Measurements from ENCODE around the gene MYBPC2.
"Not testable (repeated sequence)": the region's sequence is repeated elsewhere in the genome, so short reads cannot be mapped to it uniquely, and the experiment has no call there.

The MYBPC2 gene

GRCh38 chr19:50437862-50438449 lies 5.3 kb downstream of the MYBPC2 start:
- H2BK5ac ChIP-seq (ENCODE audit: low read depth, low read length, poor library complexity), result no peak overlapping the region
- no peak overlapping the region for H2AFZ ChIP-seq (ENCODE audit: insufficient read depth, low read length, poor library complexity)
- no peak for DNase-seq
- H3K36me3 ChIP-seq (ENCODE audit: control insufficient read depth in 1 of 2, insufficient read depth in 2 of 2, low read length in 2 of 2), result no peaks in the 10 kb centered on the region
- no peak overlapping the region for H4K8ac ChIP-seq (ENCODE audit: low read depth, low read length)
- H4K12ac ChIP-seq (ENCODE audit: low read depth, low read length), result no peak overlapping the region
- H3K27me3 ChIP-seq (ENCODE audit: insufficient read depth, low read length), result no peaks in the 10 kb centered on the region
- no peaks in the 10 kb centered on the region for H3K79me2 ChIP-seq (ENCODE audit: control insufficient read depth, insufficient read depth, low read length, poor library complexity)
- no peaks in the 10 kb centered on the region for H3K9me3 ChIP-seq (ENCODE audit: insufficient read depth, low read depth, low read length)
- H3K4me3 ChIP-seq (ENCODE audit: low read depth, low read length), result no peak overlapping the region
- H4K91ac ChIP-seq (ENCODE audit: low read depth, low read length), result no peak overlapping the region
- H3K79me1 ChIP-seq (ENCODE audit: low read length), result no peaks in the 10 kb centered on the region
- H3K4me1 ChIP-seq (ENCODE audit: control insufficient read depth in 1 of 2, insufficient read depth in 2 of 2, low read length in 2 of 2), result no peaks in the 10 kb centered on the region
- no peak overlapping the region for H3K14ac ChIP-seq (ENCODE audit: low read length)
- H3K23ac ChIP-seq (ENCODE audit: low read length), result no peak overlapping the region
- H3K4me2 ChIP-seq (ENCODE audit: low read length), result no peak overlapping the region
- H3K4ac ChIP-seq (ENCODE audit: low read depth, low read length), result no peak overlapping the region
- no peak overlapping the region for H2AK5ac ChIP-seq (ENCODE audit: low read length)
- 100% methylated on average over 2 of the region's 5 CpGs for WGBS (ENCODE audit: extremely low coverage, insufficient coverage, insufficient read length)
- H3K27ac ChIP-seq (ENCODE audit: low read depth, low read length), result no peak overlapping the region
- H2BK12ac ChIP-seq (ENCODE audit: low read length), result no peak overlapping the region
- no peak overlapping the region for H3K18ac ChIP-seq (ENCODE audit: low read length)
- no peak overlapping the region for H3K9ac ChIP-seq (ENCODE audit: low read length)
- H2BK120ac ChIP-seq (ENCODE audit: insufficient read depth, low read length, poor library complexity), result no peak overlapping the region

GRCh38 chr19:50439130-50439529 lies 6.4 kb downstream of the MYBPC2 start:
- H3K4me2 ChIP-seq (ENCODE audit: low read length), result not testable (repeated sequence)

GRCh38 chr19:50444059-50444458 lies 11.4 kb downstream of the MYBPC2 start:
- Histone ChIP-seq H2BK5ac (ENCODE audit: low read depth, low read length, poor library complexity) (no peak overlapping the region), H3K4me1 (ENCODE audit: control insufficient read depth in 1 of 2, insufficient read depth in 2 of 2, low read length in 2 of 2) (no peaks in the 10 kb centered on the region), H3K4ac (ENCODE audit: low read depth, low read length) (no peak overlapping the region), H2BK12ac (ENCODE audit: low read length) (no peak overlapping the region), H3K4me3 (ENCODE audit: low read depth, low read length) (no peak overlapping the region), H3K27me3 (ENCODE audit: insufficient read depth, low read length) (no peaks in the 10 kb centered on the region), H3K79me1 (ENCODE audit: low read length) (no peaks in the 10 kb centered on the region), H3K36me3 (ENCODE audit: control insufficient read depth in 1 of 2, insufficient read depth in 2 of 2, low read length in 2 of 2) (no peaks in the 10 kb centered on the region), H2BK120ac (ENCODE audit: insufficient read depth, low read length, poor library complexity) (no peak overlapping the region), H4K91ac (ENCODE audit: low read depth, low read length) (no peak overlapping the region), H3K9me3 (ENCODE audit: insufficient read depth, low read depth, low read length) (peaks cover 7% of the 10 kb centered on the region), H3K79me2 (ENCODE audit: control insufficient read depth, insufficient read depth, low read length, poor library complexity) (no peaks in the 10 kb centered on the region), H2AK5ac (ENCODE audit: low read length) (no peak overlapping the region), H4K8ac (ENCODE audit: low read depth, low read length) (no peak overlapping the region), H3K18ac (ENCODE audit: low read length) (no peak overlapping the region), H3K4me2 (ENCODE audit: low read length) (no peak overlapping the region), H3K23ac (ENCODE audit: low read length) (no peak overlapping the region), H3K14ac (ENCODE audit: low read length) (no peak overlapping the region), H2AFZ (ENCODE audit: insufficient read depth, low read length, poor library complexity) (no peak overlapping the region), H4K12ac (ENCODE audit: low read depth, low read length) (no peak overlapping the region), H3K9ac (ENCODE audit: low read length) (no peak overlapping the region), H3K27ac (ENCODE audit: low read depth, low read length) (no peak overlapping the region)
- no CpG with 5 or more reads among the region's 1 CpG for WGBS (ENCODE audit: extremely low coverage, insufficient coverage, insufficient read length)
- no peak for DNase-seq

More at GRCh38 chr19:50439130-50439529, 6.4 kb downstream of the MYBPC2 start:
- not testable (repeated sequence) for H3K27me3 ChIP-seq (ENCODE audit: insufficient read depth, low read length); H3K36me3 ChIP-seq (ENCODE audit: control insufficient read depth in 1 of 2, insufficient read depth in 2 of 2, low read length in 2 of 2); H3K9me3 ChIP-seq (ENCODE audit: insufficient read depth, low read depth, low read length); H3K4me1 ChIP-seq (ENCODE audit: control insufficient read depth in 1 of 2, insufficient read depth in 2 of 2, low read length in 2 of 2); H2BK120ac ChIP-seq (ENCODE audit: insufficient read depth, low read length, poor library complexity); H4K8ac ChIP-seq (ENCODE audit: low read depth, low read length); H4K91ac ChIP-seq (ENCODE audit: low read depth, low read length); H2BK5ac ChIP-seq (ENCODE audit: low read depth, low read length, poor library complexity); H3K14ac ChIP-seq (ENCODE audit: low read length); DNase-seq; H2BK12ac ChIP-seq (ENCODE audit: low read length); H3K23ac ChIP-seq (ENCODE audit: low read length); H3K79me1 ChIP-seq (ENCODE audit: low read length); H2AFZ ChIP-seq (ENCODE audit: insufficient read depth, low read length, poor library complexity); H3K27ac ChIP-seq (ENCODE audit: low read depth, low read length); H3K4ac ChIP-seq (ENCODE audit: low read depth, low read length); H4K12ac ChIP-seq (ENCODE audit: low read depth, low read length); H3K79me2 ChIP-seq (ENCODE audit: control insufficient read depth, insufficient read depth, low read length, poor library complexity); H2AK5ac ChIP-seq (ENCODE audit: low read length); H3K4me3 ChIP-seq (ENCODE audit: low read depth, low read length); H3K18ac ChIP-seq (ENCODE audit: low read length); H3K9ac ChIP-seq (ENCODE audit: low read length)
- 100% methylated on average over 1 of the region's 2 CpGs for WGBS (ENCODE audit: extremely low coverage, insufficient coverage, insufficient read length)

GRCh38 chr19:50447053-50447452 lies 14.4 kb downstream of the MYBPC2 start:
- Histone ChIP-seq H2AK5ac (ENCODE audit: low read length) (no peak overlapping the region), H3K79me2 (ENCODE audit: control insufficient read depth, insufficient read depth, low read length, poor library complexity) (no peaks in the 10 kb centered on the region), H3K36me3 (ENCODE audit: control insufficient read depth in 1 of 2, insufficient read depth in 2 of 2, low read length in 2 of 2) (no peaks in the 10 kb centered on the region), H3K4me1 (ENCODE audit: control insufficient read depth in 1 of 2, insufficient read depth in 2 of 2, low read length in 2 of 2) (no peaks in the 10 kb centered on the region), H3K18ac (ENCODE audit: low read length) (no peak overlapping the region), H2AFZ (ENCODE audit: insufficient read depth, low read length, poor library complexity) (no peak overlapping the region), H4K8ac (ENCODE audit: low read depth, low read length) (no peak overlapping the region), H3K27me3 (ENCODE audit: insufficient read depth, low read length) (no peaks in the 10 kb centered on the region), H3K23ac (ENCODE audit: low read length) (no peak overlapping the region), H4K91ac (ENCODE audit: low read depth, low read length) (no peak overlapping the region), H3K27ac (ENCODE audit: low read depth, low read length) (no peak overlapping the region), H3K79me1 (ENCODE audit: low read length) (no peaks in the 10 kb centered on the region), H2BK12ac (ENCODE audit: low read length) (no peak overlapping the region), H3K4ac (ENCODE audit: low read depth, low read length) (no peak overlapping the region), H3K4me2 (ENCODE audit: low read length) (no peak overlapping the region), H3K4me3 (ENCODE audit: low read depth, low read length) (no peak overlapping the region), H2BK5ac (ENCODE audit: low read depth, low read length, poor library complexity) (no peak overlapping the region), H4K12ac (ENCODE audit: low read depth, low read length) (no peak overlapping the region), H2BK120ac (ENCODE audit: insufficient read depth, low read length, poor library complexity) (no peak overlapping the region), H3K14ac (ENCODE audit: low read length) (no peak overlapping the region), H3K9ac (ENCODE audit: low read length) (no peak overlapping the region), H3K9me3 (ENCODE audit: insufficient read depth, low read depth, low read length) (peaks cover 9% of the 10 kb centered on the region)
- no peak for DNase-seq
- WGBS (ENCODE audit: extremely low coverage, insufficient coverage, insufficient read length), result no CpG with 5 or more reads among the region's 5 CpGs

All from trophoblast cell (in vitro differentiated cells and primary cell).